C4-2B (cell line): ENCODE measurements around the gene RNF150.

Experiments
- CTCF ChIP-seq: fragments of 450-650 bp; conservative IDR thresholded peaks from 2 replicates; pipeline ENCODE4 v1.5.1; 2017; ENCODE audit warnings: mild to moderate bottlenecking
- ZFX ChIP-seq: fragments of 450-650 bp; IDR thresholded peaks from 2 replicates; pipeline ENCODE4 v1.6.1; 2017

GRCh38 chr4:140826701-140827027, 306.6 kb downstream of the RNF150 start:
- TF ChIP-seq CTCF (no peak), ZFX (no peak)
